Upper lobe of right lung (tissue), 1 donor: ENCODE results near the gene HIPK2. TPM values are rescaled to one million over a fixed set of nuclear protein-coding genes. Genes with fewer than 3 reads are reported as not detected.
A peak's percentile ranks its signal among the peaks of the same experiment; 100 is the strongest.
"Not testable (repeated sequence)": the region's sequence is repeated elsewhere in the genome, so short reads cannot be mapped to it uniquely, and the experiment has no call there.

Experiments used
- ATAC-seq: fragments of 200-7000 bp; cut with Tn5 transposase; one replicate; pipeline ENCODE4 v1.9.1; 2020; ENCODE audit warnings: mild to moderate bottlenecking, moderate library complexity
- DNase-seq: peaks from one replicate; pipeline ENCODE4 v3.0.0-alpha.2; 2020
- H3K27ac ChIP-seq: fragments of 200-600 bp; one replicate; pipeline ENCODE4 v1.8.0; 2022
- H3K27me3 ChIP-seq: fragments of 200-600 bp; one replicate; pipeline ENCODE4 v1.8.0; 2022; ENCODE audit warnings: mild to moderate bottlenecking
- H3K36me3 ChIP-seq: fragments of 200-600 bp; one replicate; pipeline ENCODE4 v1.8.0; 2022
- H3K4me1 ChIP-seq: fragments of 200-600 bp; one replicate; pipeline ENCODE4 v1.8.0; 2022
- H3K4me3 ChIP-seq: fragments of 200-600 bp; one replicate; pipeline ENCODE4 v1.8.0; 2022; ENCODE audit warnings: mild to moderate bottlenecking
- H3K9me3 ChIP-seq: fragments of 200-600 bp; one replicate; pipeline ENCODE4 v1.8.0; 2022
- CTCF ChIP-seq: fragments of 200-600 bp; IDR thresholded peaks from one replicate; pipeline ENCODE4 v1.8.0; 2022; ENCODE audit warnings: antibody characterized with exemption
- intact Hi-C: fragments of 100-400 bp; cut with DNase I; formaldehyde crosslinking; loops from one replicate; pipeline ENCODE4 v1.11.0; 2022
- total RNA-seq: library from RNA; stranded (reverse); fragmentation: NEBNext Ultra II Directional; extraction: Animal tissue kit (Norgen Biotek cat#: 25700); gene quantifications from one replicate; pipeline ENCODE4 v1.2.1, GENCODE V29; 2021
- donor health status: DM: no; HTN: yes; CAD: no; lungs with severe emphysema.

The HIPK2 gene
- total RNA-seq, 1 donor from 2014 or later = 64.3 TPM

GRCh38 chr7:139671967-139672366 lies 105.8 kb downstream of the HIPK2 start:
- Histone ChIP-seq H3K4me3 (no peak overlapping the region), H3K9me3 (no peaks in the 10 kb centered on the region), H3K4me1 (no peaks in the 10 kb centered on the region), H3K27ac (no peak overlapping the region), H3K36me3 (peaks cover 4% of the 10 kb centered on the region), H3K27me3 (no peaks in the 10 kb centered on the region)
- no peak for ATAC-seq
- intact Hi-C loops = no loop called here
- TF ChIP-seq CTCF = no peak
- DNase-seq = no peak

- H3K27ac ChIP-seq, H3K4me3 ChIP-seq, H3K4me1 ChIP-seq, ATAC-seq, H3K9me3 ChIP-seq, H3K36me3 ChIP-seq, H3K27me3 ChIP-seq, intact Hi-C loops, DNase-seq: not testable (repeated sequence)
These were observed 107.1 kb downstream of the HIPK2 start for GRCh38 chr7:139670662-139671061.

GRCh38 chr7:139669106-139670061 lies 108.4 kb downstream of the HIPK2 start:
- Histone ChIP-seq H3K36me3 (peaks cover 4% of the 10 kb centered on the region), H3K27ac (no peak overlapping the region)
- intact Hi-C loops = no loop called here

GRCh38 chr7:139667377-139667776 lies 110.4 kb downstream of the HIPK2 start:
- no peaks in the 10 kb centered on the region for H3K9me3 ChIP-seq
- H3K4me3 ChIP-seq = no peak overlapping the region
- no peaks in the 10 kb centered on the region for H3K27me3 ChIP-seq
- intact Hi-C loops = no loop called here
- peaks cover 13% of the 10 kb centered on the region for H3K4me1 ChIP-seq
- ATAC-seq = no peak
- no peak for DNase-seq
- no peak for TF ChIP-seq CTCF
- H3K27ac ChIP-seq = no peak overlapping the region
- H3K36me3 ChIP-seq = no peaks in the 10 kb centered on the region

More at GRCh38 chr7:139669106-139670061, 108.4 kb downstream of the HIPK2 start:
- no peaks in the 10 kb centered on the region for H3K27me3 ChIP-seq
- no peaks in the 10 kb centered on the region for H3K9me3 ChIP-seq
- ATAC-seq = no peak
- DNase-seq = no peak
- H3K4me3 ChIP-seq = no peak overlapping the region
- no peaks in the 10 kb centered on the region for H3K4me1 ChIP-seq
- no peak for TF ChIP-seq CTCF

- no peak overlapping the region for H3K4me3 ChIP-seq
- ATAC-seq (no peak), DNase-seq (no peak)
- H3K27me3 ChIP-seq = no peaks in the 10 kb centered on the region
- H3K27ac ChIP-seq = no peak overlapping the region
- intact Hi-C loops = no loop called here
- H3K9me3 ChIP-seq = no peaks in the 10 kb centered on the region
- H3K4me1 ChIP-seq = peaks cover 16% of the 10 kb centered on the region
- H3K36me3 ChIP-seq = no peaks in the 10 kb centered on the region
- TF ChIP-seq CTCF = no peak
These were observed 111.3 kb downstream of the HIPK2 start for GRCh38 chr7:139666501-139666900.

GRCh38 chr7:139664434-139664833 lies 113.4 kb downstream of the HIPK2 start:
- peaks cover 32% of the 10 kb centered on the region for H3K4me1 ChIP-seq
- ATAC-seq (peak; percentile 32), DNase-seq (no peak)
- no peak for TF ChIP-seq CTCF
- no peaks in the 10 kb centered on the region for H3K27me3 ChIP-seq
- H3K27ac ChIP-seq = no peak overlapping the region
- no peaks in the 10 kb centered on the region for H3K9me3 ChIP-seq
- H3K4me3 ChIP-seq = no peak overlapping the region
- intact Hi-C loops = no loop called here
- no peaks in the 10 kb centered on the region for H3K36me3 ChIP-seq
